HG03064 (cell line): Measurements from ENCODE around the gene CHCHD1.
"Not testable (repeated sequence)": the region's sequence is repeated elsewhere in the genome, so short reads cannot be mapped to it uniquely, and the experiment has no call there.

ENCODE experiments used
- ATAC-seq: cut with Tn5 transposase; IDR thresholded peaks from one replicate; pipeline ENCODE4 v1.9.1; 2021; ENCODE audit warnings: low read depth; ENCODE audit not compliant: unreplicated experiment

CHCHD1 gene

GRCh38 chr10:73790886-73791625, 9.2 kb downstream of the CHCHD1 start:
- ATAC-seq = no peak

- no peak for ATAC-seq
Observed at GRCh38 chr10:73791871-73792400, 10.1 kb downstream of the CHCHD1 start.

GRCh38 chr10:73793456-73793855, 11.6 kb downstream of the CHCHD1 start:
- ATAC-seq = no peak

- ATAC-seq = not testable (repeated sequence)
Observed at GRCh38 chr10:73795491-73795890, 13.6 kb downstream of the CHCHD1 start.

- not testable (repeated sequence) for ATAC-seq
Observed at GRCh38 chr10:73796035-73796434, 14.2 kb downstream of the CHCHD1 start.

- ATAC-seq = no peak
Observed at GRCh38 chr10:73796766-73797165, 14.9 kb downstream of the CHCHD1 start.

GRCh38 chr10:73797324-73798025, 15.6 kb downstream of the CHCHD1 start:
- ATAC-seq = no peak

- no peak for ATAC-seq
Observed at GRCh38 chr10:73798087-73798486, 16.2 kb downstream of the CHCHD1 start.

GRCh38 chr10:73798927-73799560, 17.2 kb downstream of the CHCHD1 start:
- ATAC-seq = no peak

GRCh38 chr10:73799899-73800559, 18.2 kb downstream of the CHCHD1 start:
- no peak for ATAC-seq

- ATAC-seq = no peak
Observed at GRCh38 chr10:73800560-73801252, 18.9 kb downstream of the CHCHD1 start.

- no peak for ATAC-seq
Observed at GRCh38 chr10:73801253-73801590, 19.4 kb downstream of the CHCHD1 start.

- no peak for ATAC-seq
Observed at GRCh38 chr10:73802276-73802991, 20.6 kb downstream of the CHCHD1 start.

- ATAC-seq = no peak
Observed at GRCh38 chr10:73803680-73804286, 21.9 kb downstream of the CHCHD1 start.

- ATAC-seq = no peak
Observed at GRCh38 chr10:73806176-73806950, 24.5 kb downstream of the CHCHD1 start.

- no peak for ATAC-seq
Observed at GRCh38 chr10:73807471-73807870, 25.6 kb downstream of the CHCHD1 start.

- no peak for ATAC-seq
Observed at GRCh38 chr10:73808021-73808815, 26.4 kb downstream of the CHCHD1 start.
